Stimulated activated CD4-positive, alpha-beta T cell treated with anti-CD3 and anti-CD28 coated beads, Interleukin-4, amount 100 ng/mL, for 1 hour (primary cell): Measurements from ENCODE around the gene ATG3.
"Not testable (repeated sequence)": the region's sequence is repeated elsewhere in the genome, so short reads cannot be mapped to it uniquely, and the experiment has no call there.

Experiments used
- DNase-seq: peaks from one replicate; pipeline ENCODE4 v3.0.0-alpha.2; 2020

Gene ATG3

DNA sequence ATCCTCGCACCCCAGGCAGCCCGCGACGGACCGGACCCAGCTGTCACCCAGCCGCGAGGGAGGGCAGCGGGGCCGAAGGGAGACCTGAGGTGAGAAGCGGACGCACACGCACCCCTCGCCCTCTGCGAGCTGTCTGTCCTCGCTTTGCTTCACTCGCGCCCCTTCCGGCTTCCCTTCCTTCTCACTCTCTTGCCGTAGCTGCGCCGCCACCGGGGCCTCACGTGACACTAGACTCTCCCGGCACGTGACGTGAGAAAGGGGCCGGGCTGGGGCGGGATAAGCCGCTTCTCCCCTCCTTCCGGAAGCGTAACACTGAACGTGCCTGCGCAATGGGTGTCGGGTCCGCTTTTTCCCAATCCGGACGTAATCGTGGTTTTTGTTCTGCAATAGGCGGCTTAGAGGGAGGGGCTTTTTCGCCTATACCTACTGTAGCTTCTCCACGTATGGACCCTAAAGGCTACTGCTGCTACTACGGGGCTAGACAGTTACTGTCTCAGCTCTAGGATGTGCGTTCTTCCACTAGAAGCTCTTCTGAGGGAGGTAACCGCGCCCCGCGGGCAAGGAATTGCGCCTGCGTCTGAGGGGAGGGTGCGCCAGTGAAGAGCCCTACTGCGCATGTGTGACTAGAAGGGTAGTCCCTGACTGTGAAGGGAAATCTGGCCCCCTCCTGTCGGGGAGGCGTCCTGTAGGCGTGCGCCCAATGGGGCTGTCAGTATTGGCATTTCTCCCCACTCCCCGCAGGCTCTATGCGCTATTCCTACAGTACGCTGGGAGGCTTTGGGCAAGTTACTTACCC lies at the start of gene ATG3, which contains the start of gene SLC35A5:
Gene ATG3 (minus strand): TSS at position 229 of the 796 bp plus-strand sequence. CDS start 434 bp downstream, outside the sequence.
Gene SLC35A5 (plus strand): TSS at position 312 of the 796 bp plus-strand sequence. CDS start 1,359 bp downstream, outside the sequence.
- peak; percentile 98 for DNase-seq

- DNase-seq = no peak
Observed at GRCh38 chr3:112610121-112610520, 48.4 kb upstream of the ATG3 start.

- no peak for DNase-seq
Observed at GRCh38 chr3:112607863-112608262, 46.1 kb upstream of the ATG3 start.

DNA sequence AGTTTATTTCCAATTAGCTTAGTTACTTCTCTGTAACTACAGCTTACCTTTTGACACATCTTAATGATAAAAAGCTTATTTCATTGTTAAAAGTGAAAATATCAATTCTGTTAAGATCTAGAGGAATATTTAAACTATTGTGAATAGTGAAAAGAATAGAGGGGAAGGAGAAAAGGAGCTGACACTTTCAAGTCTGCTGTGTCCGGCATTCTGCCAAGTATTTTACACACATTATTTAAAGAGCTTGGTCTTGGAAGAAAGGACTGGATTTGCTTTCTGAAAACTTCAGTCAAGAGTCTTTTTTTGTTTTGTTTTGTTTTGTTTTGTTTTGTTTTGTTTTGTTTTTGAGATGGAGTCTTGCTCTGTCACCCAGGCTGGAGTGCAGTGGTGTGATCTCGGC lies 44.3 kb upstream of the ATG3 start:
- no peak for DNase-seq

DNA sequence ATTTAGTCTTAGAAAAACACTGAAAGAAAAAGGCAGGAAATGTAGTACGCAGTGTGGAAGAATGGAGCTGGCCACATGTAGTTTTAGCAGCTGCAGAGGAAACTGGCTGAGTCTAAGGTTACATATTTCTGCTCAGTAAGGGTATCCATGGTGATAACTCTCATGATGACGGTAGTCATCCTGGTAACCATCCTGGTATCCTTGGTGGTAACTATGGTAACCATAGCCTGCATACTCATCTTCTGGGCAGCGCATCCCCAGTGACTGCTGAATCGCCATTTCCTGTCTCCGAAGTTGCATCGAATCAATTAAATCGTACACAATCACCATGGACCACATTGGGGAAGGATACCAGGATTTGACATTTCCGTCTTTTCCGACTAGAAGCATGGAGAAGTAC lies 43.5 kb upstream of the ATG3 start:
- no peak for DNase-seq

DNA sequence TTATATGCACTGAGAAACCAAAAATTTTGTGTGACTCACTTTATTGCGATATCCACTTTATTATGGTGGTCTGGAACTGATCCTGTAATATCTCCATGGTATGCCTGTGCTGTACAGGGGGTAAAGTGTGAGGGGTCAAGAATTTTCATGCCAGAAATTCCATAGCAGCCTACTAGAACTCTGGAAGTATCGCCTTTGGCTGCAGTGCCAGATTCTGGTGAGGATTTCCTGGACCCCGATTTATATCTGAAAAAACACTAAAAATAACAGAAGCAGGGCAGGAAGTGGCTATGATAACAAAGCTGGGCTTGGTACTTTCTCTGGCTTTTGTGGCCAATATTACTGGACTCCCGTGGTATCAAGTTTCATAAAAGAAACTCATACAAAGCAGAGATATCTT lies 42.8 kb upstream of the ATG3 start:
- no peak for DNase-seq

- no peak for DNase-seq
Observed at GRCh38 chr3:112602217-112602838, 40.6 kb upstream of the ATG3 start.

DNA sequence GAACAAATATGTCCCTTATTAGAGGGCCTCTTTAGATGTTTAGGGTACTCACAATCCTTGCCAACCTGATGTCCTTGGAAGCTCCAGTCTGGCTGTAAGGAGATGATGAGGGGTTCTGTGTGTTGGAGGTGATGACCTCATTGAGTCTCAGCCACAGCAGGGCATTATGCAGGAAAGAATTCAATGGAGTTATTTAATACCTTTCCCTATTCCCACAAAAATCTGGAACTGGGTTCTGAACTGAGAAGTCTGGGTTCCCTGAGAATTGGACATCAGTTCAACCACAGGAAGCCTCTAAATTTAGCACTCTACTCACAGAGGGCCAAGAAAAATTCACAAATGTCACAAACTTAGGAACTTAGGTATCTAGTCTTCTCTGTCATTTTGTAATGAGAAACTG lies 37.0 kb upstream of the ATG3 start:
- no peak for DNase-seq

GRCh38 chr3:112597945-112598344 lies 36.2 kb upstream of the ATG3 start:
- DNase-seq = no peak

GRCh38 chr3:112594856-112595255 lies 33.1 kb upstream of the ATG3 start:
- DNase-seq = no peak

DNA sequence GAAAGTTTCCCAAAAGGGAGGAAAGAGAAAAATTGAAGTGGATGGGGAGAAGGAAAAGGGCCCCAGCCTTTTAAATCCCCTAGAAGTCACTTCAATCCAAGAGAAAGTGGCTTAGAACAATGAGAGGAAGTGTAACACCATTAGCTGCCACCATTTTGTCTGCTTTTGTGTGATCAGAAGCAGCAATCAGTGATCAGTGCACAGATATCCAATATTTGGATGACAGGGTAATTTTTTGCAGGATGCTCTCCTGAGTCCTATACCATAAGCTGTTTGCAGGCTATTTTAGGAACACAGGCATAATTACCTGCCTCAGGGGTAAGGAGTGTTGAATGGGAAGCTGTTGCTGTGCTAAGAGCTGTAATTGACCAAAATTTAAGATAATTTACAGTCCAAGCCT lies 31.5 kb upstream of the ATG3 start:
- no peak for DNase-seq

- DNase-seq = no peak
Observed at GRCh38 chr3:112587336-112587735, 25.6 kb upstream of the ATG3 start.

GRCh38 chr3:112585782-112586181 lies 24.0 kb upstream of the ATG3 start:
- no peak for DNase-seq

DNA sequence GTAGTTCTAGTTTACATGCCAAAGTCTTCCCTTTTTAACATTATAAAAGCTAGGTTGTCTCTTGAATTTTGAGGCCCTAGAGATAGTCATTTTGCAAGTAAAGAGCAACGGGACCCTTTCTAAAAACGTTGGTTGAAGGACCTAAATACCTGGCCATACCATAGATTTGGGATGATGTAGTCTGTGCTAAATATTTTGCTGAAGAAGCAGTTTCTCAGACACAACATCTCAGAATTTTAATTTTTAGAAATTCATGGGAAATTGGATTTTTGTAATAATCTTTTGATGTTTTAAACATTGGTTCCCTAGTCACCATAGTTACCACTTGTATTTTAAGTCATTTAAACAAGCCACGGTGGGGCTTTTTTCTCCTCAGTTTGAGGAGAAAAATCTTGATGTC lies 21.3 kb upstream of the ATG3 start:
- DNase-seq = no peak

- peak; percentile 20 for DNase-seq
Observed at GRCh38 chr3:112582244-112582874, 20.6 kb upstream of the ATG3 start.

DNA sequence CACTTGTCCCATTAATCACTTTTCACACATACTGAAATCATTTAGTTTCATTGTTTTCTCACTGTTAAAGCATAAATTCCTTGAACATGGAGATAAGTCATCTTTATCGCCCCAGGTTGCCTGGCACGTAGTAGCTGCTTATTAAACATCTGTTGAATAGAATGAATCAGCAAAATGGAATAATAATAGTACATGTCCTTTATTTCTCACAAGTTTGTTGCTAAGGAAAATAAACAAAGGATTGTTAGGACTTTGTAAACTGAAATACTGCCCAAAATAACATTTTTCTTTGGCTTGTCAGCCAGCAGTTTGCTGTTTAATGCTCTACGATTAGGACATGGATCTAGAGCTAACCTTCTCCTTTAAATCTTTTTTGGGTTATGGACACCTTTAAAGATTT lies 17.9 kb upstream of the ATG3 start:
- no peak for DNase-seq

GRCh38 chr3:112579232-112579631 lies 17.5 kb upstream of the ATG3 start:
- DNase-seq = no peak

DNA sequence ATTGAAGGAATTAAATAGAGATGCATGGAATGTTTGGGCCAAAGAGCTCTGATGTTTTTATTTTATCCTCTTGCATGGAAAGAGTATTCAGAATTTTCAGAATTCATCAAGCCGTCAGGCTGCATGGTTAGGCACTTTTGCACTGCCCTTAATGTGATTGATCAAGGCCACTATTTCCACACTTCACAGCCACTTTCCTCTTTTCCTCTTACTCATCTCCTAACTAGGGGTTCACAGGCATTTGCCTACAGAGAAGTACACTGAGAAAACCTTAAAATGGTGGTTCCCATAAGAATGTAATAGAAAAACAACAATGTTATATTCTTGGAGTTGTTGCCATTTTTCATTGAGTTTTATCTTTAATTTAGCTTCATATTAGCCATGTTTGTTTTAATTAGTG lies 10.9 kb upstream of the ATG3 start:
- no peak for DNase-seq

DNA sequence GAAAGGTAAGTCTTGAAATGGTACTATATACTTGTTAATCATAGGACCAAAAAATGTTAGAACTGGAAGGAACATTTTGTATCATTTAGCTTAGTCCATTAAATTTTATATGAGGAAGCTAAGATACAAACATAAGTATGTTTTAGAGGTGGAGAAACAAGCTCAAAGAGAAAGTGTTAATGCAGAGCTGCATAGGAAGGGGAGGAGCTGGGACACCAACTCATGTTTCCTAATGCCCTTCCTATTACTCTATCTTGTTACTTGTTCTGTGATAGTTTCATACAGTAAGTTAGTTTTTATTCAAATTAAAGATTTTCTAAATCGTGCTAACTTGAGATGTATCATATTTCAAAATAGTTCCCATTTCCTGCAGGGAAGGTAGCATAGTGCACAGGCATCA lies 7.5 kb upstream of the ATG3 start:
- no peak for DNase-seq

- no peak for DNase-seq
Observed at GRCh38 chr3:112568642-112569041, 6.9 kb upstream of the ATG3 start.

GRCh38 chr3:112564940-112565305 lies 3.2 kb upstream of the ATG3 start:
- no peak for DNase-seq

DNA sequence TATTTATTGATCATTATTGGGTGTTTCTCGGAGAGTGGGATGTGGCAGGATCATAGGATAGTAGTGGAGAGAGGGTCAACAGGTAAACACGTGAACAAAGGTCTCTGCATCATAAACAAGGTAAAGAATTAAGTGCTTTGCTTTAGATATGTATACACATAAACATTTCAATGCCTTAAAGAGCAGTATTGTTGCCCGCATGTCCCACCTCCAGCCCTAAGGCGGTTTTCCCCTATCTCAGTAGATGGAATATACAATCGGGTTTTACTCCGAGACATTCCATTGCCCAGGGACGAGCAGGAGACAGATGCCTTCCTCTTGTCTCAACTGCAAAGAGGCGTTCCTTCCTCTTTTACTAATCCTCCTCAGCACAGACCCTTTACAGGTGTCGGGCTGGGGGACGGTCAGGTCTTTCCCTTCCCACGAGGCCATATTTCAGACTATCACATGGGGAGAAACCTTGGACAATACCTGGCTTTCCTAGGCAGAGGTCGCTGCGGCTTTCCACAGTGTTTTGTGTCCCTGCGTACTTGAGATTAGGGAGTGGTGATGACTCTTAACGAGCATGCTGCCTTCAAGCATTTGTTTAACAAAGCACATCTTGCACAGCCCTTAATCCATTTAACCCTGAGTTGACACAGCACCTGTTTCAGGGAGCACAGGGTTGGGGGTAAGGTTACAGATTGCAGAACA lies 2.6 kb upstream of the ATG3 start:
- DNase-seq = not testable (repeated sequence)

DNA sequence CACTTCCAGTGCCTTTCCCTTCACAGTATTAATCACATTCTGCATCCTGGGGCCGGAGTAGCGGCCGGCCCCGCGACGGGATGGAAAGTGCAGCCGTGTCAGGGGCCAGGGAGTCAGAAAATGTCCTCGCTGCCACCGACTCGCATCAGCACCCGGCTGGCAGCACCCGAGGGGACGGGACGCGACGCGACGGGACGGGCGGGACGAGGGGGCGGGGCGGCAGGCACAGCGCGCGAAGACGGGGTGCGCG lies 353 bp downstream of the ATG3 start:
- peak; percentile 80 for DNase-seq
